IMR-90 (cell line): ENCODE measurements around the gene RAB37. TPM values are rescaled to one million over a fixed set of nuclear protein-coding genes. Genes with fewer than 3 reads are reported as not detected.
A peak's percentile ranks its signal among the peaks of the same experiment; 100 is the strongest.

Experiments used
- ATAC-seq: fragments of 200-7000 bp; cut with Tn5 transposase; 2 replicates; pipeline ENCODE4 v1.9.1; 2020; ENCODE audit warnings: low read depth, mild to moderate bottlenecking, moderate library complexity
- BruUV-seq: library from RNA; stranded (reverse); fragments of 400-500 nt; replicated peaks from 2 replicates; lab custom pipeline; 2021; lab: Mats Ljungman, UMichigan
- CTCF ChIA-PET: fragments of 300-600 bp; formaldehyde crosslinking; extraction: SDS; loops from one replicate; lab custom pipeline; 2021; ENCODE audit warnings: antibody characterized with exemption; lab: Yijun Ruan, JAX
- POLR2A ChIA-PET: fragments of 300-600 bp; sonication (Branson Sonifier 250); formaldehyde crosslinking; loops from one replicate; lab custom pipeline; 2022; ENCODE audit warnings: antibody characterized with exemption; ENCODE audit not compliant: unreplicated experiment; lab: Charles Lee
- DNase-seq: peaks from one replicate; pipeline ENCODE4 v3.0.0; 2013
- H2AFZ ChIP-seq: replicated peaks from 2 replicates; pipeline ENCODE3; 2013; ENCODE audit warnings: low read length, mild to moderate bottlenecking; ENCODE audit not compliant: poor library complexity
- H2AK5ac ChIP-seq: 2 replicates; pipeline ENCODE4 v1.6.1; 2013; ENCODE audit warnings: low read depth, low read length, inconsistent platforms
- H2AK9ac ChIP-seq: replicated peaks from 2 replicates; pipeline ENCODE3; 2013; ENCODE audit warnings: mild to moderate bottlenecking, low read depth, low read length, moderate library complexity; ENCODE audit not compliant: poor library complexity
- H2BK120ac ChIP-seq: 2 replicates; pipeline ENCODE4 v1.6.1; 2013; ENCODE audit warnings: low read depth, low read length, inconsistent platforms
- H2BK15ac ChIP-seq: 3 replicates; pipeline ENCODE4 v1.6.1; 2013; ENCODE audit warnings: low read depth, low read length, inconsistent platforms
- H2BK20ac ChIP-seq: 2 replicates; pipeline ENCODE4 v1.6.1; 2013; ENCODE audit warnings: low read depth, mild to moderate bottlenecking, inconsistent platforms, low read length, moderate library complexity
- H2BK5ac ChIP-seq: 2 replicates; pipeline ENCODE4 v1.6.1; 2013; ENCODE audit warnings: mild to moderate bottlenecking, low read depth, low read length, inconsistent platforms; ENCODE audit not compliant: poor library complexity, severe bottlenecking
- H3K14ac ChIP-seq: replicated peaks from 2 replicates; pipeline ENCODE4 v1.6.1; 2013; ENCODE audit warnings: low read depth, low read length, inconsistent platforms
- H3K18ac ChIP-seq: 2 replicates; pipeline ENCODE4 v1.6.1; 2013; ENCODE audit warnings: low read depth, low read length, control low read depth
- H3K23ac ChIP-seq: 2 replicates; pipeline ENCODE4 v1.6.1; 2013; ENCODE audit warnings: low read depth, low read length, inconsistent platforms
- H3K27ac ChIP-seq: 2 replicates; pipeline ENCODE4 v1.5.1; 2013; ENCODE audit warnings: mild to moderate bottlenecking, control low read depth, low read length; ENCODE audit not compliant: insufficient read depth
- H3K27me3 ChIP-seq: 2 replicates; pipeline ENCODE4 v1.6.1; 2013; ENCODE audit warnings: low read length; ENCODE audit not compliant: control insufficient read depth, insufficient read depth
- H3K36me3 ChIP-seq: 2 replicates; pipeline ENCODE4 v1.6.1; 2013; ENCODE audit warnings: low read length, mixed read lengths; ENCODE audit not compliant: control insufficient read depth, insufficient read depth
- H3K4ac ChIP-seq: 2 replicates; pipeline ENCODE4 v1.6.1; 2013; ENCODE audit warnings: low read depth, low read length, inconsistent platforms
- H3K4me1 ChIP-seq: 2 replicates; pipeline ENCODE4 v1.6.1; 2013; ENCODE audit warnings: low read length, mixed read lengths; ENCODE audit not compliant: control insufficient read depth, insufficient read depth
- H3K4me2 ChIP-seq: 2 replicates; pipeline ENCODE4 v1.6.1; 2013; ENCODE audit warnings: low read depth, mild to moderate bottlenecking, control low read depth, low read length, moderate library complexity
- H3K4me3 ChIP-seq: 2 replicates; pipeline ENCODE4 v1.5.1; 2013; ENCODE audit warnings: low read depth, mild to moderate bottlenecking, control low read depth, low read length, moderate library complexity; ENCODE audit not compliant: insufficient read depth
- H3K56ac ChIP-seq: 2 replicates; pipeline ENCODE4 v1.6.1; 2013; ENCODE audit warnings: low read length, inconsistent platforms; ENCODE audit not compliant: insufficient read depth; ENCODE audit errors: extremely low read depth
- H3K79me1 ChIP-seq, 2 experiments: 2 replicates each; pipeline ENCODE4 v1.6.1; 2013; ENCODE audit warnings: low read length in 2 of 2, inconsistent platforms in 1 of 2, low read depth in 1 of 2
- H3K9ac ChIP-seq: 2 replicates; pipeline ENCODE4 v1.6.1; 2013; ENCODE audit warnings: low read depth, low read length, control low read depth
- H3K9me1 ChIP-seq: 2 replicates; pipeline ENCODE4 v1.6.1; 2013; ENCODE audit warnings: low read length, inconsistent platforms; ENCODE audit not compliant: insufficient read depth
- H3K9me3 ChIP-seq: 2 replicates; pipeline ENCODE4 v1.6.1; 2013; ENCODE audit warnings: low read length; ENCODE audit not compliant: control insufficient read depth, insufficient read depth
- H4K20me1 ChIP-seq: 2 replicates; pipeline ENCODE4 v1.6.1; 2013; ENCODE audit warnings: low read length, inconsistent platforms; ENCODE audit not compliant: insufficient read depth
- H4K5ac ChIP-seq: 2 replicates; pipeline ENCODE4 v1.6.1; 2013; ENCODE audit warnings: mild to moderate bottlenecking, low read depth, low read length, control low read depth
- H4K8ac ChIP-seq, 2 experiments: 2 replicates each; pipeline ENCODE4 v1.6.1; 2013; ENCODE audit warnings: low read depth in 2 of 2, low read length in 2 of 2, control low read depth in 1 of 2, inconsistent platforms in 1 of 2
- H4K91ac ChIP-seq: 2 replicates; pipeline ENCODE4 v1.6.1; 2013; ENCODE audit warnings: low read depth, low read length, inconsistent platforms; ENCODE audit not compliant: insufficient read depth
- BHLHE40 ChIP-seq: fragments of 150-350 bp; IDR thresholded peaks from 2 replicates; pipeline ENCODE4 v1.6.1; 2016; ENCODE audit warnings: mild to moderate bottlenecking, low read depth, low read length
- CHD1 ChIP-seq: IDR thresholded peaks from 2 replicates; pipeline ENCODE4 v1.6.1; 2012; ENCODE audit warnings: low read depth, low read length, improper control_type of control experiment
- NFE2L2 ChIP-seq: fragments of 150-350 bp; IDR thresholded peaks from 2 replicates; pipeline ENCODE4 v1.6.1; 2016; ENCODE audit warnings: low read depth, mild to moderate bottlenecking, low read length
- RAD21 ChIP-seq: IDR thresholded peaks from 2 replicates; pipeline ENCODE4 v1.6.1; 2012; ENCODE audit warnings: low read length, improper control_type of control experiment
- RCOR1 ChIP-seq: IDR thresholded peaks from 2 replicates; pipeline ENCODE4 v1.6.1; 2012; ENCODE audit warnings: mild to moderate bottlenecking, low read length, improper control_type of control experiment; ENCODE audit not compliant: insufficient replicate concordance
- WGBS, 2 experiments: methylation state at CpG; one replicate each; pipeline versions ENCODE4 v1.1.5 to v1.1.7; 2013; ENCODE audit warnings: missing lambda C conversion rate in 2 of 2; ENCODE audit not compliant: insufficient read length in 1 of 2; ENCODE audit errors: extremely low coverage in 2 of 2; 5-methylcytosine and 5-hydroxymethylcytosine counted together
- dilution Hi-C: fragments of 300-500 bp; cut with HindIII; formaldehyde crosslinking; loops from one replicate; pipeline ENCODE4 v1.14.3; 2018; ENCODE audit warnings: low sequenced_read_pairs; ENCODE audit not compliant: unreplicated experiment
- in situ Hi-C: fragments of 300-500 bp; cut with MboI; formaldehyde crosslinking; loops from 3 replicates; pipeline ENCODE4 v1.14.3; 2019; ENCODE audit warnings: low sequenced_read_pairs, inconsistent platforms, mixed read lengths
- intact Hi-C: fragments of 100-400 bp; cut with micrococcal nuclease; formaldehyde crosslinking; loops from 2 replicates; pipeline ENCODE4 v1.10.0; 2022
- polyA plus RNA-seq, 3 experiments: library from polyadenylated mRNA; depleted of rRNA; stranded (reverse); fragments of >200 nt; gene quantifications; 2 replicates each; pipeline ENCODE4 v1.2.3, GENCODE V29; 2012; ENCODE audit warnings: low replicate concordance in 1 of 3
- total RNA-seq: library from RNA; depleted of rRNA; stranded (reverse); fragments of >200 nt; gene quantifications from 2 replicates; pipeline ENCODE4 v1.2.3, GENCODE V29; 2012
- TF ChIP-seq, protein P1 (sequence below): fragments of 150-350 bp; IDR thresholded peaks from 2 replicates; pipeline ENCODE4 v1.6.1; 2017; ENCODE audit warnings: mild to moderate bottlenecking, antibody characterized with exemption, low read length, low read depth

The RAB37 gene
- total and polyA plus RNA-seq, 2 of the 4 experiments (the other 2 are of a cell fraction): 0.19 TPM; not detected in 1

GRCh38 chr17:74738051-74738996 lies 1.3 kb downstream of the RAB37 start:
- Histone ChIP-seq H2AFZ (peak overlapping the region; percentile 75), H3K14ac (no peak overlapping the region), H3K27ac (no peak overlapping the region), H3K18ac (no peak overlapping the region), H2AK9ac (peak overlapping the region; percentile 55), H3K27me3 (peaks cover 47% of the 10 kb centered on the region), H2AK5ac (no peak overlapping the region), H4K5ac (no peak overlapping the region), H4K91ac (no peak overlapping the region), H3K36me3 (no peaks in the 10 kb centered on the region), H2BK20ac (no peak overlapping the region), H3K9me3 (no peaks in the 10 kb centered on the region), H4K8ac (no peak overlapping the region), H3K9ac (no peak overlapping the region), H2BK120ac (no peak overlapping the region), H4K20me1 (no peaks in the 10 kb centered on the region), H3K4me3 (no peak overlapping the region; the same call in 1 of the 2 replicates), H3K23ac (no peak overlapping the region; the same call in 1 of the 2 replicates), H3K56ac (no peak overlapping the region), H3K4me1 (peaks cover 7% of the 10 kb centered on the region; the same call in 1 of the 2 replicates), H2BK5ac (no peak overlapping the region), H3K9me1 (0 out of 2 replicates have a peak, but pooled peaks cover 3% of the 10 kb centered on the region), H3K4me2 (no peak overlapping the region; the same call in 1 of the 2 replicates), H3K79me1 (no peaks in the 10 kb centered on the region), H3K4ac (no peak overlapping the region), H2BK15ac (no peak overlapping the region)
- ATAC-seq: peak; percentile 6
- no peak for DNase-seq
- TF ChIP-seq BHLHE40: no peak
- TF ChIP-seq, protein P1, sequence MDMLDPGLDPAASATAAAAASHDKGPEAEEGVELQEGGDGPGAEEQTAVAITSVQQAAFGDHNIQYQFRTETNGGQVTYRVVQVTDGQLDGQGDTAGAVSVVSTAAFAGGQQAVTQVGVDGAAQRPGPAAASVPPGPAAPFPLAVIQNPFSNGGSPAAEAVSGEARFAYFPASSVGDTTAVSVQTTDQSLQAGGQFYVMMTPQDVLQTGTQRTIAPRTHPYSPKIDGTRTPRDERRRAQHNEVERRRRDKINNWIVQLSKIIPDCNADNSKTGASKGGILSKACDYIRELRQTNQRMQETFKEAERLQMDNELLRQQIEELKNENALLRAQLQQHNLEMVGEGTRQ: no peak
- TF ChIP-seq NFE2L2: no peak
- no peak for TF ChIP-seq CHD1
- no peak for TF ChIP-seq RCOR1
- TF ChIP-seq RAD21: no peak
- BruUV-seq: no TSS peak
- dilution Hi-C loops (no loop called here), intact Hi-C loops (no loop called here), in situ Hi-C loops (no loop called here)
- POLR2A ChIA-PET: no interaction called here
- CTCF ChIA-PET: interaction anchor here (1.0 to 2.9 kb wide), 2 partner anchors 53 to 81 kb away, joined by 3 to 29 read pairs; no protein-coding TSS in a partner anchor
- 24% methylated on average over 4 of the region's 16 CpGs; no CpG with 5 or more reads in 1 of the 2 experiments for WGBS, 2 experiments
